ENCODE results near the gene FBXO31. TPM values are rescaled to one million over a fixed set of nuclear protein-coding genes. Genes with fewer than 3 reads are reported as not detected.
A peak's percentile ranks its signal among the peaks of the same experiment; 100 is the strongest.

FBXO31 gene
- total RNA-seq, 1 experiment from 2014 or later = 14.4 TPM

DNA sequence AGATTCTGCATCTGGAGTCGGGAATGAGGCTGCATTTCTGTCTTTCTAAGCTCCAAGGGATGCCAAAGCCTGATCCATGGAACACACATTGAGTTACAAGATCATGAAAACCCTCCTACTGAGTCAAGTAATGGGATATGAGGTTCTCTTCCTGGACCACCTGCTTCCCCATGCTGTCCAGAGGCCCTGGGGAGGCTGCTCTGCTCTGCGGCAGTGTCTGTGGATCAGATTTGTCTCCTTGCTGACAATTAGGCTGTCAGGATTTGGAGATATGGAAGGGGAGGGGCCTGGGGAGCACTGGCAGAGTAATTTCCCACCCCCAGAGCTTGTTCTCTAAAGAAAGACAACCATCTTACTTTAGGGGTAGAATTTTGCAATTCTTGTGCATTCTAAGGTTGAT is 99.4 kb downstream of the FBXO31 start:
- no peak for DNase-seq (ENCODE audit: low read depth)

DNA sequence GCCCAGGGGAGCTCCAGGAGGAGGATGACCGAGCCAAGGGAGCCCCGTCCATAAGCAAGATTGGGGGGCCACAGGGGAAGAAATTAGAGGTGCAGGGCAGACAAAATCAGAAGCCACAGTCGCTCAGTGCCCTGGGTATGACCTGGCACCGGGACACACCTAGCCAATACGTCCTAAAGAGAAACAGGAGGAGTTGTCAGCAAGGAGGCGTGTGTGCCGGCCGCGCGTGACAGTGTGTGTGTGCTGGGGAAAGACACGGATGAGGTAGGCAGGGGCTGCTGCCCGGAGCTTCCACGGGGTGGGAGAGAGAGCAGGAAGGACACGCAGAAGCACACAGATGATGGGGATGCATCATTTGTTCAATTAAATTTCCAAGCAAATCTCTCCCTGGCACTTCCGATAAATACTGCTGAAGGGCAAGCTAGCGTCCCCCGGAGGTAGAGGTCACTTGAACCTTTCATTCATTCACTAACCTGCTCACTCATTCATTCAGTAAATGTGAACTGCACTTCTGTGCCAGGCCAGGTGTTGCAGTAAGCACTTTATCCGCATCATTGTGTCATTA is 104.4 kb downstream of the FBXO31 start:
- no peak for DNase-seq (ENCODE audit: low read depth)

DNA sequence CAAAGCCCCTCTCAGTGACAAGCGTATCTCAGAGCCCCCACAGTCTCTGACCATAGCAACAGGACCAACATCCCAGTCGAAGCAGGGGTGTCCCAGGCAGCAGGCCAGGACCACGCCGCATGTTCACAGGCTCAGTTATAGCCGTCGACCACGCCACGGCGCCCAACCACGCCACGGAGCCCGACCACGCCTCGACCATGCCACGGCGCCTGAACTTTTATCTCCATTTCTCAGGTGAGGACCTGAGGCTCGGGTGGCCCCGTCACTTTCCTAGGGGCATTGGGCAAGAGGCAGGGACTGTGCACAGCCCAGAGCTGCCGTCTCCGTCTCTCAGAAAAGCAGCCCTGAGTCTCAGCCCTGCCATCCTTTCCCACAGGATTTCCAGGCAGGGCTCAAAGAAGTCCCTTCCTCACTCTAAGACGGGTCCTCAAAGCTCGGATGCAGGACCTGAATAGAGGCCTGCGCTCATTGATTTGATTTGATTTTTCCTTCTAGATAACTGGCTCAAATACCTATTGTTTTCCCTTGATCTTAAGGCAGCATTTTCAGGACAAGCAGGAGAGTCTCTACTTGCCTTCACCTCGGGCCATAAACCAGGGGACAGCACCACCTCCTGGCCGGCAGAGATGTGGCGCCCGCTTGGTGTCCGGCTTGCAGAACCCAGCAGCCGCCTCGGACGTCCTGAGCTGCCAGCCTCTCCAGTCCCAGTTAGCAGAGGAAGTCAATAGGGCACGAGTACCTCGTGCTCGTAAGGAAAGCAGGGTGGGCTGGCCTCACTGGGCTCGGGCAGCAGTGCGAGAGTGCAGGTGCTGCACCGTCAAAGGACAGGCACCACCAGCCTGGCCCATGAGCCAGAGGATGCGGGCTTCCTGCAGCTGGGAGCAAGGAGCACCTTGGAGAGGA is 105.1 kb downstream of the FBXO31 start:
- DNase-seq (ENCODE audit: low read depth) = peak; percentile 73

Other genes starting within 250 kb of the FBXO31 start
- 2.4 and 3.1 TPM in 2 replicates for gene C16orf95, start 66.4 kb downstream of the FBXO31 start, total RNA-seq (2014; rRNA removed; shearing (Covaris generic))
- gene MAP1LC3B, start 8.6 kb upstream of the FBXO31 start, total RNA-seq (2014; rRNA removed; shearing (Covaris generic)) = 26.0 and 54.2 TPM in 2 replicates
- gene ZCCHC14, start 109.2 kb upstream of the FBXO31 start, total RNA-seq (2014; rRNA removed; shearing (Covaris generic)) = 3.4 and 7.8 TPM in 2 replicates
- gene JPH3, start 218.7 kb upstream of the FBXO31 start, total RNA-seq (2014; rRNA removed; shearing (Covaris generic)) = 0.05 TPM in 1 of 2 replicates, not detected in the other

All from M059J (cell line).